HepG2 (cell line): ENCODE data around the gene SPHK1. TPM values are rescaled to one million over a fixed set of nuclear protein-coding genes. Genes with fewer than 3 reads are reported as not detected.
A peak's percentile ranks its signal among the peaks of the same experiment; 100 is the strongest.

Experiments
- HIVEP1 ChIP-seq: sonication (generic); formaldehyde crosslinking; IDR thresholded peaks from 2 replicates; pipeline ENCODE4 v1.4.0; 2020; ENCODE audit warnings: mild to moderate bottlenecking, missing genetic modification reagents
- KLF6 ChIP-seq: IDR thresholded peaks from 2 replicates; pipeline ENCODE4 v1.8.0; 2016; ENCODE audit warnings: missing biosample characterization, missing genetic modification reagents
- MIXL1 ChIP-seq: IDR thresholded peaks from 2 replicates; pipeline ENCODE4 v1.6.1; 2016
- RBAK ChIP-seq: sonication (generic); formaldehyde crosslinking; IDR thresholded peaks from 2 replicates; pipeline ENCODE4 v1.5.1; 2020; ENCODE audit warnings: mild to moderate bottlenecking, missing genetic modification reagents
- SRSF4 ChIP-seq: fragments of 200-400 bp; formaldehyde crosslinking; IDR thresholded peaks from one replicate; pipeline ENCODE4 v1.6.1; 2018; ENCODE audit warnings: mild to moderate bottlenecking, low read depth, low read length, moderate library complexity; ENCODE audit not compliant: poor library complexity, severe bottlenecking
- ZFP36 ChIP-seq: fragments of 150-350 bp; IDR thresholded peaks from 2 replicates; pipeline ENCODE4 v1.6.1; 2018; ENCODE audit warnings: borderline replicate concordance, low read length, low read depth; ENCODE audit not compliant: partially characterized antibody
- ZNF7 ChIP-seq: IDR thresholded peaks from 2 replicates; pipeline ENCODE4 v1.6.1; 2016; ENCODE audit warnings: missing biosample characterization, missing genetic modification reagents
- polyA plus RNA-seq, 8 experiments: library from polyadenylated mRNA; depleted of rRNA in 3 of 8; stranded (reverse) in 7 of 8; unstranded in 1 of 8; fragments of >200 nt; fragmentation: Illumina TruSeq in 4 of 8; extraction: Trizol in 4 of 8; gene quantifications; 2 replicates each; pipeline versions ENCODE4 v1.2.1 to v1.2.3, GENCODE V29; 2011 to 2016; ENCODE audit warnings: low read depth in 4 of 8, missing spikeins in 1 of 8, mixed read lengths in 1 of 8; ENCODE audit not compliant: insufficient read depth in 1 of 8
- total RNA-seq, 5 experiments: library from RNA; depleted of rRNA; stranded (reverse); fragments of >200 nt; fragmentation: Illumina TruSeq; extraction: Trizol; gene quantifications; 2 replicates each; pipeline ENCODE4 v1.2.3, GENCODE V29; 2016; ENCODE audit warnings: low read depth in 1 of 5
- TF ChIP-seq, protein P1 (sequence below): sonication (generic); formaldehyde crosslinking; IDR thresholded peaks from 2 replicates; pipeline ENCODE4 v1.4.0; 2020; ENCODE audit warnings: missing genetic modification reagents
- TF ChIP-seq, protein P2 (sequence below): sonication (generic); formaldehyde crosslinking; conservative IDR thresholded peaks from 2 replicates; pipeline ENCODE4 v1.4.0; 2020; ENCODE audit warnings: missing genetic modification reagents
- TF ChIP-seq, protein P3 (sequence below): sonication (generic); formaldehyde crosslinking; IDR thresholded peaks from 2 replicates; pipeline ENCODE4 v1.8.1; 2022; ENCODE audit warnings: mild to moderate bottlenecking, missing genetic modification reagents
- TF ChIP-seq, protein P4 (sequence below): sonication (generic); formaldehyde crosslinking; IDR thresholded peaks from 2 replicates; pipeline ENCODE4 v1.5.1; 2020; ENCODE audit warnings: missing genetic modification reagents, mild to moderate bottlenecking, borderline replicate concordance

The SPHK1 gene
- total and polyA plus RNA-seq, 2 of the 13 experiments (the other 11 are each of a cell fraction or from before 2014, with no cell fraction given): 129 to 160 TPM

DNA sequence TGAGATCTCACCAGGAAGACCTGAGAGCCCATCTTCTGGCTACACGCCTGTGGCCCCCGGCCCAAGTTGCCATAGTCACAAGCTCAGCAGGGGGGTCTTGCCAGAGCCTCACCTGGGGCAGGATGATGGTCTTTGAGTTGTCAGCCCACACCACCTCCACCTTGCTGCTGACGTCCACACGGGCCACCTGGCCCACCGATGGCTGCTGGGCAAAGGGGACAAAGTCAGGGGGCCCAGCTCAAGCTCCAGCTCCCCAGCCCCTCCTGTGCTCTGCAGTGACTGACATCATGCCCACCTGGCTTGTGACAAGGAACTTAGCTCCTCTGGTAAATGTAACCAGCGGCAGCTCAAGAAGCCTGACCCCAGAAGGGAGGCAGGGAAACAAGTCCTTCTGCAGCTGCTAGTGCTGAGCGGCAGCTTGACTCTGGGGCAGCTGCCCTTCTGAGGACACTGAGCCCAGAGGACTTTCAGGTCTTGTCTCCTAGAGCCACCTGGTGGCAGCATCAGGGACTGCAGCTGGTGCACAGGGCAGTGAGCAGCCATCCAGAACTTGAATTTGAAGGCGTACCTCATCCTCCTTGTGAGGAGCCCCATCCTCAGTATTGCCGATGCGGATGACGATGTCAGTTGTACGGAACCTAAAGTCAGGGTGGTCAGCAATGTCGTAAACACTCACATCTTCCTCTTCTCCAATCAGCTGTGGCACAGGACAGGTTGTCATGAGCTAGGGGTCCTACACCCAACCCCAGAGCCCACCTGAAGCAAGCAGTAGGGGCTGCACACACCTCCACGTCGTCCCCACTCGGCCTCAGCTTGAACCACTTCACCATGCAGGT lies 13.5 kb downstream of the SPHK1 start (continued):
- TF ChIP-seq ZFP36: peak; percentile 15
- no peak for TF ChIP-seq ZNF7 (CRISPR knock-in tag)
- TF ChIP-seq, protein P1, sequence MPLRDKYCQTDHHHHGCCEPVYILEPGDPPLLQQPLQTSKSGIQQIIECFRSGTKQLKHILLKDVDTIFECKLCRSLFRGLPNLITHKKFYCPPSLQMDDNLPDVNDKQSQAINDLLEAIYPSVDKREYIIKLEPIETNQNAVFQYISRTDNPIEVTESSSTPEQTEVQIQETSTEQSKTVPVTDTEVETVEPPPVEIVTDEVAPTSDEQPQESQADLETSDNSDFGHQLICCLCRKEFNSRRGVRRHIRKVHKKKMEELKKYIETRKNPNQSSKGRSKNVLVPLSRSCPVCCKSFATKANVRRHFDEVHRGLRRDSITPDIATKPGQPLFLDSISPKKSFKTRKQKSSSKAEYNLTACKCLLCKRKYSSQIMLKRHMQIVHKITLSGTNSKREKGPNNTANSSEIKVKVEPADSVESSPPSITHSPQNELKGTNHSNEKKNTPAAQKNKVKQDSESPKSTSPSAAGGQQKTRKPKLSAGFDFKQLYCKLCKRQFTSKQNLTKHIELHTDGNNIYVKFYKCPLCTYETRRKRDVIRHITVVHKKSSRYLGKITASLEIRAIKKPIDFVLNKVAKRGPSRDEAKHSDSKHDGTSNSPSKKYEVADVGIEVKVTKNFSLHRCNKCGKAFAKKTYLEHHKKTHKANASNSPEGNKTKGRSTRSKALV (CRISPR knock-in tag): peak; percentile 61; the same call in 1 of the 2 replicates
- no peak for TF ChIP-seq KLF6 (CRISPR knock-in tag)
- TF ChIP-seq, protein P2, sequence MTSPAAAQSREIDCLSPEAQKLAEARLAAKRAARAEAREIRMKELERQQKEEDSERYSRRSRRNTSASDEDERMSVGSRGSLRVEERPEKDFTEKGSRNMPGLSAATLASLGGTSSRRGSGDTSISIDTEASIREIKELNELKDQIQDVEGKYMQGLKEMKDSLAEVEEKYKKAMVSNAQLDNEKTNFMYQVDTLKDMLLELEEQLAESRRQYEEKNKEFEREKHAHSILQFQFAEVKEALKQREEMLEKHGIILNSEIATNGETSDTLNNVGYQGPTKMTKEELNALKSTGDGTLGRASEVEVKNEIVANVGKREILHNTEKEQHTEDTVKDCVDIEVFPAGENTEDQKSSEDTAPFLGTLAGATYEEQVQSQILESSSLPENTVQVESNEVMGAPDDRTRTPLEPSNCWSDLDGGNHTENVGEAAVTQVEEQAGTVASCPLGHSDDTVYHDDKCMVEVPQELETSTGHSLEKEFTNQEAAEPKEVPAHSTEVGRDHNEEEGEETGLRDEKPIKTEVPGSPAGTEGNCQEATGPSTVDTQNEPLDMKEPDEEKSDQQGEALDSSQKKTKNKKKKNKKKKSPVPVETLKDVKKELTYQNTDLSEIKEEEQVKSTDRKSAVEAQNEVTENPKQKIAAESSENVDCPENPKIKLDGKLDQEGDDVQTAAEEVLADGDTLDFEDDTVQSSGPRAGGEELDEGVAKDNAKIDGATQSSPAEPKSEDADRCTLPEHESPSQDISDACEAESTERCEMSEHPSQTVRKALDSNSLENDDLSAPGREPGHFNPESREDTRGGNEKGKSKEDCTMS (CRISPR knock-in tag): no peak
- no peak for TF ChIP-seq HIVEP1 (CRISPR knock-in tag)
- TF ChIP-seq, protein P3, sequence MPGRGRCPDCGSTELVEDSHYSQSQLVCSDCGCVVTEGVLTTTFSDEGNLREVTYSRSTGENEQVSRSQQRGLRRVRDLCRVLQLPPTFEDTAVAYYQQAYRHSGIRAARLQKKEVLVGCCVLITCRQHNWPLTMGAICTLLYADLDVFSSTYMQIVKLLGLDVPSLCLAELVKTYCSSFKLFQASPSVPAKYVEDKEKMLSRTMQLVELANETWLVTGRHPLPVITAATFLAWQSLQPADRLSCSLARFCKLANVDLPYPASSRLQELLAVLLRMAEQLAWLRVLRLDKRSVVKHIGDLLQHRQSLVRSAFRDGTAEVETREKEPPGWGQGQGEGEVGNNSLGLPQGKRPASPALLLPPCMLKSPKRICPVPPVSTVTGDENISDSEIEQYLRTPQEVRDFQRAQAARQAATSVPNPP: no peak
- no peak for TF ChIP-seq SRSF4
- 0 out of 2 replicates have a peak, but pooled peaks have one; percentile 46 for TF ChIP-seq MIXL1 (CRISPR knock-in tag)
- TF ChIP-seq, protein P4, sequence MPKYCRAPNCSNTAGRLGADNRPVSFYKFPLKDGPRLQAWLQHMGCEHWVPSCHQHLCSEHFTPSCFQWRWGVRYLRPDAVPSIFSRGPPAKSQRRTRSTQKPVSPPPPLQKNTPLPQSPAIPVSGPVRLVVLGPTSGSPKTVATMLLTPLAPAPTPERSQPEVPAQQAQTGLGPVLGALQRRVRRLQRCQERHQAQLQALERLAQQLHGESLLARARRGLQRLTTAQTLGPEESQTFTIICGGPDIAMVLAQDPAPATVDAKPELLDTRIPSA: no peak
- TF ChIP-seq RBAK (CRISPR knock-in tag): no peak
- TF ChIP-seq, all 625 proteins: peak for 132
